Measurements from ENCODE around the gene DNAH7. TPM values are rescaled to one million over a fixed set of nuclear protein-coding genes. Genes with fewer than 3 reads are reported as not detected.

DNAH7 gene
- total and polyA plus RNA-seq, 9 donors: 0.30 to 27.3 (median 1.6) TPM

DNA sequence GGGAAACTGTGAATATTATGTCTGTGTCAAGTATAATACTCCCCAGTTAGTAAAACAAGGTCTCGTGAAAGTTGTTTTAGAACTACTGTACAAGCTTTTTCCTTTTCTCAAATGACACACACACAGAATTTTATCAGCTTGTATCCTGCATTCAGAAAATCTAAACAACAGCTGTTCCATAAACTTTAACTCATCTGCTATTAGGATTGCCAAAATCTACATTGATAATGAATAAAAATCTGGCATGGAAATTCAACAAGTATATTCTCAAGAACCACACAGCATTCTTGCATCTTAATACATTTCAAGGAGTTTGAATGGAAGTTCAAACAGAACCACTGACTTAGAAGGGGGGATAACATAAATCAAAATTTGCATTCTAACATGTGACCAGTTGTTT, 260.4 kb downstream of the DNAH7 start:
- no peak overlapping the region for H3K27ac ChIP-seq
- WGBS, 3 donors: 6 to 29% (median 8%) methylated on average over 1 of the region's 1 CpG
- no peak for TF ChIP-seq EP300 (IDR thresholded peaks at IDR 0.05)
- TF ChIP-seq, protein P1, sequence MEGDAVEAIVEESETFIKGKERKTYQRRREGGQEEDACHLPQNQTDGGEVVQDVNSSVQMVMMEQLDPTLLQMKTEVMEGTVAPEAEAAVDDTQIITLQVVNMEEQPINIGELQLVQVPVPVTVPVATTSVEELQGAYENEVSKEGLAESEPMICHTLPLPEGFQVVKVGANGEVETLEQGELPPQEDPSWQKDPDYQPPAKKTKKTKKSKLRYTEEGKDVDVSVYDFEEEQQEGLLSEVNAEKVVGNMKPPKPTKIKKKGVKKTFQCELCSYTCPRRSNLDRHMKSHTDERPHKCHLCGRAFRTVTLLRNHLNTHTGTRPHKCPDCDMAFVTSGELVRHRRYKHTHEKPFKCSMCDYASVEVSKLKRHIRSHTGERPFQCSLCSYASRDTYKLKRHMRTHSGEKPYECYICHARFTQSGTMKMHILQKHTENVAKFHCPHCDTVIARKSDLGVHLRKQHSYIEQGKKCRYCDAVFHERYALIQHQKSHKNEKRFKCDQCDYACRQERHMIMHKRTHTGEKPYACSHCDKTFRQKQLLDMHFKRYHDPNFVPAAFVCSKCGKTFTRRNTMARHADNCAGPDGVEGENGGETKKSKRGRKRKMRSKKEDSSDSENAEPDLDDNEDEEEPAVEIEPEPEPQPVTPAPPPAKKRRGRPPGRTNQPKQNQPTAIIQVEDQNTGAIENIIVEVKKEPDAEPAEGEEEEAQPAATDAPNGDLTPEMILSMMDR (IDR thresholded peaks at IDR 0.05): no peak
- TF ChIP-seq POLR2A (IDR thresholded peaks at IDR 0.05): no peak
- no peak for DNase-seq
- intact Hi-C loops (cut with DNase I): no loop called here
- no peaks in the 10 kb centered on the region for H3K27me3 ChIP-seq
- H3K4me3 ChIP-seq: no peak overlapping the region
- H3K4me1 ChIP-seq (ENCODE audit: insufficient read depth): no peaks in the 10 kb centered on the region
- no peaks in the 10 kb centered on the region for H3K9me3 ChIP-seq
- H3K36me3 ChIP-seq: no peaks in the 10 kb centered on the region

DNA sequence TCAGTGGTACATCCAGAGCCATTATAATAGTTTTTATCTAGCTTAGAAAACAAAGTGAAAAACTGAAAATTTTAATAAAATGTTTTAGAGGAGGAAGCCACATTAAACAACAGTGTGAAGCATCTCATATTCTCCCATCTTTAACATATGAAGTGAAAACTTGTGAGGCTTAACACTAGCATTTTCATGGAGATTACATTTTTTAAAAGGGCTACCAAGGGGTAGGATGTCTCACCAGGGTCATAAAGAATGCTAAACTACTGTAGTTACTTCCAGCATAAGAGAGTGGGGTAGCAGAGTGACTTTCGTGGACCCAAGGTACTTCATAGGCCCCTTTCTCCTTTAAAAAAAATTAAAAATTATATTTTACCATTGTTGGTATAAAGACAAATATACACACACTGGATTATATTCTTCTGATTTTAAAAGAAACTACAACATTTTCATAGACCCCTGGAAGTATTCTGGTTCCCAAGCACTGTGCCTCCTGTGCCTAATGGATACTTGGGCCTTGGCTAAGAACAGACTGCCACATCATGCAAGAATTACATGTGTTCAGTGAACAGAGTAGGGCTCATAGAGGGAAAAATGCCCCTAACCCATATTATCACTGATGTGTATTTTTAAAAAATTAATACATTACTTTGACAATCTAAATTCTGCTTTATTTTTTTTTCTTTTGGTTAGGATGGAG, 263.2 kb downstream of the DNAH7 start:
- Histone ChIP-seq H3K27me3 (no peaks in the 10 kb centered on the region), H3K4me3 (no peak overlapping the region), H3K9me3 (no peaks in the 10 kb centered on the region), H3K27ac (no peak overlapping the region), H3K36me3 (no peaks in the 10 kb centered on the region), H3K4me1 (ENCODE audit: insufficient read depth) (no peaks in the 10 kb centered on the region)
- no peak for DNase-seq
- TF ChIP-seq POLR2A (IDR thresholded peaks at IDR 0.05) (no peak), EP300 (IDR thresholded peaks at IDR 0.05) (no peak)
- TF ChIP-seq, protein P1 (IDR thresholded peaks at IDR 0.05): no peak
- 93 to 98% (median 96%) methylated on average over 1 of the region's 1 CpG for WGBS, 3 donors
- intact Hi-C loops (cut with DNase I): no loop called here

DNA sequence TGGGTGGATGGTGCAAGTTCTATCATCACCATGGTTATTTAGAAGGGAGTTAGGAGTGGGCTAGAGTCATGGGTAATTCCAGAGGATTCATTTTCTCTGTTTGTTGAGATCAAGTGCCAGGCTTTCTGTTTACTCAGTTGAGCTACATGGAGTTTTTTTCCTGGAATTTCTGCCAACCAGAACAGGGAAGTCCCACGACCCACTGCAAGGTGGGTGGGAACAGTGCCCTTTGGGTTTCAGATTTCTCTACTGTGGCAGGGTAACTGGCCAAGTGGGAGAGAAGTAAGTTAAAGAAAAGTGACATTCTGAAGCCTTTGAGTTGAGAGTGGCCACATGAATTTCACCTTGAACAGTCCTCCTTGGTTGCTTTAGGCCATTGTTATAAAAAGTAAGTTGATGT, 272.8 kb downstream of the DNAH7 start:
- no peak for TF ChIP-seq POLR2A (IDR thresholded peaks at IDR 0.05)
- TF ChIP-seq EP300 (IDR thresholded peaks at IDR 0.05): no peak
- H3K4me1 ChIP-seq (ENCODE audit: insufficient read depth): no peaks in the 10 kb centered on the region
- no peak overlapping the region for H3K27ac ChIP-seq
- WGBS, 3 donors: 65 to 79% (median 73%) methylated on average over 1 of the region's 1 CpG
- no peak for DNase-seq
- intact Hi-C loops (cut with DNase I): no loop called here
- H3K27me3 ChIP-seq: no peaks in the 10 kb centered on the region
- H3K4me3 ChIP-seq: no peak overlapping the region
- no peaks in the 10 kb centered on the region for H3K9me3 ChIP-seq
- no peaks in the 10 kb centered on the region for H3K36me3 ChIP-seq

DNA sequence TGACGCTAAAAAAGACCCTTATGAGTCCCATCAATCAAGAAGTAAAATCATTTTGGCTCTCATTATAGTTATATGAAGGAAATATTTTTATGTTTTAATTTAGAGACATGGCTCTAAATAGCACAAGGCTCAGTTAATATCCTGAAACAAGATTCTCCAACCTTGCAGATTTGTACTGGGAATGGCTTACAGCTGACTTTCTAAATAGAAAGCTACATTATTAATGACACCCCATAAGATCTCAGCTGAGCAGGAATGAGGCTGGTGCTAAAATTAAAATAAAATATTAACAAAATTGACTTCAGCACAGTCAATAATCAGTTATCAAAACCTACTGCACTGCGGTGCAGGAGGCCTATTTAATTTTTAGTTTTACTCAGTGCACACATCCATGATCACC, 274.8 kb downstream of the DNAH7 start:
- WGBS, 3 donors: 66 to 78% (median 75%) methylated on average over 2 of the region's 2 CpGs
- no peak overlapping the region for H3K4me3 ChIP-seq
- H3K36me3 ChIP-seq: no peaks in the 10 kb centered on the region
- TF ChIP-seq, protein P1 (IDR thresholded peaks at IDR 0.05): no peak
- no peak for TF ChIP-seq POLR2A (IDR thresholded peaks at IDR 0.05)
- no peak for TF ChIP-seq EP300 (IDR thresholded peaks at IDR 0.05)
- H3K9me3 ChIP-seq: no peaks in the 10 kb centered on the region
- intact Hi-C loops (cut with DNase I): no loop called here
- no peaks in the 10 kb centered on the region for H3K27me3 ChIP-seq
- no peak overlapping the region for H3K27ac ChIP-seq
- H3K4me1 ChIP-seq (ENCODE audit: insufficient read depth): no peaks in the 10 kb centered on the region
- no peak for DNase-seq

DNA sequence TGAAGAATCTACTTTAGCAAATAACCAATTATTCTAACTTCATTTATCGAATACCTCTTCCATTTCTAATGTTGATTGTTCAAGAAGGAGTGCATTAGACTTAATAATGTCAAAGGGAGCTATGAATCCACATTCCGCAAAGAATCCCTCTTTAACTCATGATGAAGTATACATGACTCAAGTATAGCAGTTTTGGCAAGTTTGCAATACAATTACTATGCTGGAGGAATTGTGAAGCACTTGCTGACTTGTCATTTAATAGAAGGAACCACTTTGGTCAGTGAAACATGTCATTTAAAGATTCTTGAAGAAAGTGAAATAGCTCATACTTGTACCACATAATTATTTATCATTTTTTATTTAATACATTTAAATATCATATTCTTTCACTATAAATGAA, 286.5 kb downstream of the DNAH7 start:
- no peak for DNase-seq
- H3K9me3 ChIP-seq: no peaks in the 10 kb centered on the region
- no peak overlapping the region for H3K27ac ChIP-seq
- intact Hi-C loops (cut with DNase I): no loop called here
- no peak for TF ChIP-seq EP300 (IDR thresholded peaks at IDR 0.05)
- TF ChIP-seq, protein P1 (IDR thresholded peaks at IDR 0.05): no peak
- no peak for TF ChIP-seq POLR2A (IDR thresholded peaks at IDR 0.05)
- no peaks in the 10 kb centered on the region for H3K4me1 ChIP-seq (ENCODE audit: insufficient read depth)
- H3K4me3 ChIP-seq: no peak overlapping the region
- 95 to 97% (median 97%) methylated on average over 2 of the region's 2 CpGs for WGBS, 3 donors
- H3K36me3 ChIP-seq: no peaks in the 10 kb centered on the region
- H3K27me3 ChIP-seq: no peaks in the 10 kb centered on the region

Measured in ovary (tissue), 9 donors.